ENCODE data around the gene MT3. TPM values are rescaled to one million over a fixed set of nuclear protein-coding genes. Genes with fewer than 3 reads are reported as not detected.

MT3 gene
- total and polyA plus RNA-seq, 2 of the 13 experiments (the other 11 are each of a cell fraction or from before 2014, with no cell fraction given) = not detected

GRCh38 chr16:56625943-56626654, 36.8 kb downstream of the MT3 start (continued):
- TF ChIP-seq ZNF296 (CRISPR knock-in tag; conservative IDR thresholded peaks at IDR 0.05) = no peak
- TF ChIP-seq MTERF4 (CRISPR knock-in tag; IDR thresholded peaks at IDR 0.05) = no peak
- TF ChIP-seq TP53 (CRISPR knock-in tag; conservative IDR thresholded peaks at IDR 0.05) = no peak
- TF ChIP-seq DRAP1 (CRISPR knock-in tag; IDR thresholded peaks at IDR 0.05) = 0 out of 2 replicates have a peak, but pooled peaks have one; percentile 6
- no peak for TF ChIP-seq DNMT3B (CRISPR knock-in tag; conservative IDR thresholded peaks at IDR 0.05)
- no peak for TF ChIP-seq ZNF780A (CRISPR knock-in tag; IDR thresholded peaks at IDR 0.05)
- TF ChIP-seq PRMT3 (CRISPR knock-in tag; IDR thresholded peaks at IDR 0.05; ENCODE audit: borderline replicate concordance, low read depth) = 0 out of 2 replicates have a peak, but pooled peaks have one; percentile 34
- TF ChIP-seq ZNF512B (CRISPR knock-in tag; IDR thresholded peaks at IDR 0.05; ENCODE audit: borderline replicate concordance) = 0 out of 2 replicates have a peak, but pooled peaks have one; percentile 4
- TF ChIP-seq GABPA (IDR thresholded peaks at IDR 0.05; ENCODE audit: low read depth, low read length) = no peak
- no peak for TF ChIP-seq GABPA (CRISPR knock-in tag; IDR thresholded peaks at IDR 0.05; ENCODE audit: low read depth)
- TF ChIP-seq PAX8 (CRISPR knock-in tag; IDR thresholded peaks at IDR 0.05; ENCODE audit: borderline replicate concordance) = no peak
- no peak for TF ChIP-seq TFDP2 (CRISPR knock-in tag; IDR thresholded peaks at IDR 0.05)
- no peak for TF ChIP-seq GLI4 (CRISPR knock-in tag; IDR thresholded peaks at IDR 0.05; ENCODE audit: borderline replicate concordance)
- no peak for TF ChIP-seq MTA3 (CRISPR knock-in tag; IDR thresholded peaks at IDR 0.05)
- TF ChIP-seq STAG1 (CRISPR knock-in tag; IDR thresholded peaks at IDR 0.05) = no peak
- TF ChIP-seq ZNF510 (CRISPR knock-in tag; IDR thresholded peaks at IDR 0.05; ENCODE audit: low read depth) = no peak
- no peak for TF ChIP-seq HBP1 (CRISPR knock-in tag; IDR thresholded peaks at IDR 0.05; ENCODE audit: low read depth)
- no peak for TF ChIP-seq FLYWCH1 (CRISPR knock-in tag; IDR thresholded peaks at IDR 0.05)
- TF ChIP-seq MAZ (IDR thresholded peaks at IDR 0.05; ENCODE audit: borderline replicate concordance, low read depth, low read length) = no peak
- TF ChIP-seq MAZ (CRISPR knock-in tag; IDR thresholded peaks at IDR 0.05; ENCODE audit: low read depth) = no peak
- TF ChIP-seq SOX6 (IDR thresholded peaks at IDR 0.05) = no peak
- 0 out of 2 replicates have a peak, but pooled peaks have one; percentile 6 for TF ChIP-seq SOX6 (CRISPR knock-in tag; IDR thresholded peaks at IDR 0.05)

Measured in HepG2 (cell line).